ENCODE results near the gene RAD17. TPM values are rescaled to one million over a fixed set of nuclear protein-coding genes. Genes with fewer than 3 reads are reported as not detected.

RAD17 gene
- total and polyA plus RNA-seq, 4 donors, result 6.0 to 14.5 (median 11.8) TPM

DNA sequence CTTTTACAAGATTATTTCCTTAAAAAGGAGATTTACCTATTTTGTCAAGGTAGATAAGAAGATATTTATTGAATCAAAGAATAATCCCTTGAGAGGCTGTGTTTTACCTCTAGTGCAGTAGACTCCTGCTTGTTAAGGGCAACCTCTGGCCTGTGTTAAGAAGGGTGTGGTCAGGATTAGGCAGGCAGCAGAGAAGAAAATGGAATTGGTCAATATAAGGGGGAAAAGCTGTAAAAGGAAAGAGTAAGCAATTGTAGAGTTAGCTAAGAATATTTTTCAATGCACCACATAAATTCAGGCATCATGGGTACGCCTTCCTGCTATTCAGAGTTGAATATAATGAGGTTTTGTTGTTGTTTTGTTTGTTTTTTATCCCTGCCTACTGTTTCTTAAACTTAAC lies 43.3 kb upstream of the RAD17 start:
- Histone ChIP-seq H3K4me1 (ENCODE audit: control insufficient read depth in 4 of 4, insufficient read depth in 4 of 4, low read length in 3 of 4) (peaks cover 0 to 5% (median 1%) of the 10 kb centered on the region in 4 donors), H3K27ac (ENCODE audit: low read depth in 1 of 2, low read length in 2 of 2) (no peak overlapping the region), H3K9ac (ENCODE audit: low read depth in 1 of 2, low read length in 2 of 2) (no peak overlapping the region), H3K4me3 (ENCODE audit: low read depth in 1 of 3, low read length in 3 of 3) (no peak overlapping the region), H3K27me3 (ENCODE audit: control insufficient read depth in 4 of 4, insufficient read depth in 4 of 4, low read length in 3 of 4) (no peaks in the 10 kb centered on the region), H3K9me3 (ENCODE audit: control insufficient read depth in 4 of 4, low read length in 3 of 4) (no peaks in the 10 kb centered on the region), H3K36me3 (ENCODE audit: control insufficient read depth in 4 of 4, insufficient read depth in 3 of 4, low read depth in 1 of 4, low read length in 3 of 4) (no peaks in the 10 kb centered on the region)
- WGBS, result 89% methylated on average over 1 of the region's 1 CpG
- TF ChIP-seq EGR1 (IDR thresholded peaks at IDR 0.05; ENCODE audit: low read depth in 2 of 2), result no peak
- no peak for TF ChIP-seq HNF4A (conservative IDR thresholded peaks at IDR 0.05)
- TF ChIP-seq YY1 (IDR thresholded peaks at IDR 0.05), result no peak
- TF ChIP-seq, protein P1, sequence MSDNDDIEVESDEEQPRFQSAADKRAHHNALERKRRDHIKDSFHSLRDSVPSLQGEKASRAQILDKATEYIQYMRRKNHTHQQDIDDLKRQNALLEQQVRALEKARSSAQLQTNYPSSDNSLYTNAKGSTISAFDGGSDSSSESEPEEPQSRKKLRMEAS (IDR thresholded peaks at IDR 0.05), result no peak
- TF ChIP-seq HNF4G (IDR thresholded peaks at IDR 0.05), result no peak
- no peak for TF ChIP-seq GABPA (IDR thresholded peaks at IDR 0.05 in 1 of 2, conservative IDR thresholded peaks at IDR 0.05 in 1 of 2)
- no peak for TF ChIP-seq FOXA1 (IDR thresholded peaks at IDR 0.05)
- no peak for TF ChIP-seq JUND (IDR thresholded peaks at IDR 0.05)
- TF ChIP-seq, protein P2, sequence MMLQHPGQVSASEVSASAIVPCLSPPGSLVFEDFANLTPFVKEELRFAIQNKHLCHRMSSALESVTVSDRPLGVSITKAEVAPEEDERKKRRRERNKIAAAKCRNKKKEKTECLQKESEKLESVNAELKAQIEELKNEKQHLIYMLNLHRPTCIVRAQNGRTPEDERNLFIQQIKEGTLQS (IDR thresholded peaks at IDR 0.05), result no peak
- TF ChIP-seq, protein P3, sequence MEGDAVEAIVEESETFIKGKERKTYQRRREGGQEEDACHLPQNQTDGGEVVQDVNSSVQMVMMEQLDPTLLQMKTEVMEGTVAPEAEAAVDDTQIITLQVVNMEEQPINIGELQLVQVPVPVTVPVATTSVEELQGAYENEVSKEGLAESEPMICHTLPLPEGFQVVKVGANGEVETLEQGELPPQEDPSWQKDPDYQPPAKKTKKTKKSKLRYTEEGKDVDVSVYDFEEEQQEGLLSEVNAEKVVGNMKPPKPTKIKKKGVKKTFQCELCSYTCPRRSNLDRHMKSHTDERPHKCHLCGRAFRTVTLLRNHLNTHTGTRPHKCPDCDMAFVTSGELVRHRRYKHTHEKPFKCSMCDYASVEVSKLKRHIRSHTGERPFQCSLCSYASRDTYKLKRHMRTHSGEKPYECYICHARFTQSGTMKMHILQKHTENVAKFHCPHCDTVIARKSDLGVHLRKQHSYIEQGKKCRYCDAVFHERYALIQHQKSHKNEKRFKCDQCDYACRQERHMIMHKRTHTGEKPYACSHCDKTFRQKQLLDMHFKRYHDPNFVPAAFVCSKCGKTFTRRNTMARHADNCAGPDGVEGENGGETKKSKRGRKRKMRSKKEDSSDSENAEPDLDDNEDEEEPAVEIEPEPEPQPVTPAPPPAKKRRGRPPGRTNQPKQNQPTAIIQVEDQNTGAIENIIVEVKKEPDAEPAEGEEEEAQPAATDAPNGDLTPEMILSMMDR (IDR thresholded peaks at IDR 0.05; ENCODE audit: low read depth, low read length, missing input control), result no peak
- TF ChIP-seq RAD21 (IDR thresholded peaks at IDR 0.05), result no peak
- no peak for TF ChIP-seq TAF1 (conservative IDR thresholded peaks at IDR 0.05)
- no peak for TF ChIP-seq SP1 (IDR thresholded peaks at IDR 0.05)
- no peak for TF ChIP-seq NR2F2 (IDR thresholded peaks at IDR 0.05)
- TF ChIP-seq, protein P4, sequence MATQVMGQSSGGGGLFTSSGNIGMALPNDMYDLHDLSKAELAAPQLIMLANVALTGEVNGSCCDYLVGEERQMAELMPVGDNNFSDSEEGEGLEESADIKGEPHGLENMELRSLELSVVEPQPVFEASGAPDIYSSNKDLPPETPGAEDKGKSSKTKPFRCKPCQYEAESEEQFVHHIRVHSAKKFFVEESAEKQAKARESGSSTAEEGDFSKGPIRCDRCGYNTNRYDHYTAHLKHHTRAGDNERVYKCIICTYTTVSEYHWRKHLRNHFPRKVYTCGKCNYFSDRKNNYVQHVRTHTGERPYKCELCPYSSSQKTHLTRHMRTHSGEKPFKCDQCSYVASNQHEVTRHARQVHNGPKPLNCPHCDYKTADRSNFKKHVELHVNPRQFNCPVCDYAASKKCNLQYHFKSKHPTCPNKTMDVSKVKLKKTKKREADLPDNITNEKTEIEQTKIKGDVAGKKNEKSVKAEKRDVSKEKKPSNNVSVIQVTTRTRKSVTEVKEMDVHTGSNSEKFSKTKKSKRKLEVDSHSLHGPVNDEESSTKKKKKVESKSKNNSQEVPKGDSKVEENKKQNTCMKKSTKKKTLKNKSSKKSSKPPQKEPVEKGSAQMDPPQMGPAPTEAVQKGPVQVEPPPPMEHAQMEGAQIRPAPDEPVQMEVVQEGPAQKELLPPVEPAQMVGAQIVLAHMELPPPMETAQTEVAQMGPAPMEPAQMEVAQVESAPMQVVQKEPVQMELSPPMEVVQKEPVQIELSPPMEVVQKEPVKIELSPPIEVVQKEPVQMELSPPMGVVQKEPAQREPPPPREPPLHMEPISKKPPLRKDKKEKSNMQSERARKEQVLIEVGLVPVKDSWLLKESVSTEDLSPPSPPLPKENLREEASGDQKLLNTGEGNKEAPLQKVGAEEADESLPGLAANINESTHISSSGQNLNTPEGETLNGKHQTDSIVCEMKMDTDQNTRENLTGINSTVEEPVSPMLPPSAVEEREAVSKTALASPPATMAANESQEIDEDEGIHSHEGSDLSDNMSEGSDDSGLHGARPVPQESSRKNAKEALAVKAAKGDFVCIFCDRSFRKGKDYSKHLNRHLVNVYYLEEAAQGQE (IDR thresholded peaks at IDR 0.05), result no peak
- TF ChIP-seq RXRA (IDR thresholded peaks at IDR 0.05), result no peak
- DNase-seq (ENCODE audit: low spot score), result no peak

DNA sequence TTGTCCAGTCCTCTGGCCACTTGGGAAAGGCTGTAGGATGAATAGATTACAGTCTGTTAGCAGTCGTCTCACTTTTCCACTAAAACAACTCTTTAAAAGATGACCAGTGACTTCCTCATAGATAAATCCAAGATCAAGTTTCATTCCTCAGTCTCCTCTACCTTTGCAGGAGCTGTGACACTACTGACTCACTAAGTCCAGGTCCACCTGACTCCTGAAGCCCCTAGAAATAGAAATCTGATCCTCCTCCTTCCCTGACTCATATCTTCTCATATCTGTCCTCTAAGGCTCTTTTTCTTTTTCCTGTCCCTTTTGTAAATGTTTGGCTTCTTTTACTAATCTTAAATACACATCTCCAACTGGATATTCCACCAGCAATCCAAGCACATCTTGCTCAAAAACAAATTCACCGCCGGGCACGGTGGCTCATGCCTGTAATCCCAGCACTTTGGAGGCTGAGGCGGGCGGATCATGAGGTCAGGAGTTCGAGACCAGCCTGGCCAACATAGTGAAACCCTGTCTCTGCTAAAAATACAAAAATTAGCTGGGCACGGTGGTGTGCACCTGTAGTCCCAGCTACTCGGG lies 39.6 kb upstream of the RAD17 start:
- peaks cover 0 to 10% (median 1%) of the 10 kb centered on the region in 4 donors for H3K4me1 ChIP-seq (ENCODE audit: control insufficient read depth in 4 of 4, insufficient read depth in 4 of 4, low read length in 3 of 4)
- TF ChIP-seq YY1 (IDR thresholded peaks at IDR 0.05), result no peak
- no peak for TF ChIP-seq HNF4G (IDR thresholded peaks at IDR 0.05)
- TF ChIP-seq RXRA (IDR thresholded peaks at IDR 0.05), result no peak
- no peak for TF ChIP-seq NR2F2 (IDR thresholded peaks at IDR 0.05)
- TF ChIP-seq HNF4A (conservative IDR thresholded peaks at IDR 0.05), result no peak
- TF ChIP-seq, protein P2 (IDR thresholded peaks at IDR 0.05), result no peak
- no peak for TF ChIP-seq FOXA2 (IDR thresholded peaks at IDR 0.05)
- no peak for TF ChIP-seq RAD21 (IDR thresholded peaks at IDR 0.05)
- TF ChIP-seq GABPA (IDR thresholded peaks at IDR 0.05 in 1 of 2, conservative IDR thresholded peaks at IDR 0.05 in 1 of 2), result no peak
- H3K9ac ChIP-seq (ENCODE audit: low read depth in 1 of 2, low read length in 2 of 2), result no peak overlapping the region
- 85% methylated on average over 9 of the region's 9 CpGs for WGBS
- no peaks in the 10 kb centered on the region for H3K27me3 ChIP-seq (ENCODE audit: control insufficient read depth in 4 of 4, insufficient read depth in 4 of 4, low read length in 3 of 4)
- DNase-seq (ENCODE audit: low spot score), result no peak
- no peak overlapping the region for H3K27ac ChIP-seq (ENCODE audit: low read depth in 1 of 2, low read length in 2 of 2)
- no peaks in the 10 kb centered on the region for H3K36me3 ChIP-seq (ENCODE audit: control insufficient read depth in 4 of 4, insufficient read depth in 3 of 4, low read depth in 1 of 4, low read length in 3 of 4)
- H3K4me3 ChIP-seq (ENCODE audit: low read depth in 1 of 3, low read length in 3 of 3), result no peak overlapping the region
- H3K9me3 ChIP-seq (ENCODE audit: control insufficient read depth in 4 of 4, low read length in 3 of 4), result no peaks in the 10 kb centered on the region
